H1 (cell line): ENCODE results near the gene GABRR2. TPM values are rescaled to one million over a fixed set of nuclear protein-coding genes. Genes with fewer than 3 reads are reported as not detected.

Source experiments
- CTCF ChIA-PET: fragments of 300-600 bp; sonication (Branson Sonifier 250); formaldehyde crosslinking; loops from one replicate; lab custom pipeline; 2021; ENCODE audit not compliant: partially characterized antibody; lab: Charles Lee
- POLR2A ChIA-PET: fragments of 300-600 bp; sonication (Branson Sonifier 250); formaldehyde crosslinking; loops from one replicate; lab custom pipeline; 2021; ENCODE audit warnings: inconsistent platforms; ENCODE audit not compliant: partially characterized antibody; lab: Charles Lee
- DNase-seq, 2 experiments: peaks; one replicate each; pipeline versions ENCODE4 v3.0.0 to v3.0.0-alpha.2; 2010 to 2022; ENCODE audit warnings: low spot score in 2 of 2, low read depth in 1 of 2, mixed read lengths in 1 of 2
- FAIRE-seq: peaks from 2 replicates; lab custom pipeline; 2011; peaks lifted over from hg19 to GRCh38; lab: Jason Lieb, UNC
- H2AFZ ChIP-seq: 2 replicates; pipeline ENCODE4 v1.8.1; 2012; ENCODE audit warnings: low read length, inconsistent platforms
- H2AK5ac ChIP-seq: 2 replicates; pipeline ENCODE4 v1.6.1; 2013; ENCODE audit warnings: low read depth, low read length
- H2BK120ac ChIP-seq: replicated peaks from 2 replicates; pipeline ENCODE3; 2013; ENCODE audit warnings: low read depth, low read length, inconsistent platforms
- H2BK12ac ChIP-seq: 2 replicates; pipeline ENCODE4 v1.6.1; 2013; ENCODE audit warnings: low read depth, low read length
- H2BK15ac ChIP-seq: 2 replicates; pipeline ENCODE4 v1.6.1; 2013; ENCODE audit warnings: low read length
- H2BK20ac ChIP-seq: 2 replicates; pipeline ENCODE4 v1.6.1; 2013; ENCODE audit warnings: low read length
- H2BK5ac ChIP-seq: 2 replicates; pipeline ENCODE4 v1.6.1; 2013; ENCODE audit warnings: low read depth, low read length
- H3K14ac ChIP-seq: 2 replicates; pipeline ENCODE4 v1.6.1; 2013; ENCODE audit warnings: inconsistent platforms; ENCODE audit not compliant: insufficient read length
- H3K18ac ChIP-seq: 2 replicates; pipeline ENCODE4 v1.6.1; 2013; ENCODE audit warnings: low read length; ENCODE audit errors: extremely low read depth
- H3K23ac ChIP-seq: 2 replicates; pipeline ENCODE4 v1.6.1; 2013; ENCODE audit warnings: inconsistent platforms; ENCODE audit not compliant: insufficient read length
- H3K23me2 ChIP-seq: 2 replicates; pipeline ENCODE4 v1.6.1; 2013; ENCODE audit warnings: low read depth, low read length
- H3K27ac ChIP-seq: 2 replicates; pipeline ENCODE4 v1.6.1; 2011; ENCODE audit warnings: low read depth, low read length, inconsistent platforms
- H3K27me3 ChIP-seq, 4 experiments: replicated peaks in 1 of 4; 1 replicate in 1 of 4; 2 replicates in 3 of 4; pipeline versions ENCODE4 v1.6.1 to v1.8.1; 2011 to 2013; ENCODE audit warnings: low read length in 3 of 4, mild to moderate bottlenecking in 3 of 4, inconsistent platforms in 2 of 4, mixed read lengths in 2 of 4, moderate library complexity in 1 of 4; ENCODE audit not compliant: control insufficient read depth in 3 of 4, insufficient read depth in 3 of 4; ENCODE audit errors: extremely low read depth in 1 of 4
- H3K36me3 ChIP-seq, 4 experiments: 2 replicates each; pipeline versions ENCODE4 v1.6.1 to v1.8.1; 2011 to 2013; ENCODE audit warnings: mild to moderate bottlenecking in 4 of 4, low read length in 3 of 4, moderate library complexity in 2 of 4, control low read depth in 1 of 4, inconsistent platforms in 1 of 4; ENCODE audit not compliant: insufficient read depth in 4 of 4, control insufficient read depth in 2 of 4
- H3K4ac ChIP-seq: replicated peaks from 2 replicates; pipeline ENCODE3; 2013; ENCODE audit warnings: low read length, low read depth, mixed read lengths, inconsistent platforms; ENCODE audit not compliant: insufficient read length
- H3K4me1 ChIP-seq, 4 experiments: replicated peaks in 1 of 4; 1 replicate in 1 of 4; 2 replicates in 3 of 4; pipeline versions ENCODE4 v1.6.1 to v1.8.1; 2011 to 2013; ENCODE audit warnings: low read length in 3 of 4, inconsistent platforms in 2 of 4, mixed read lengths in 1 of 4; ENCODE audit not compliant: insufficient read depth in 4 of 4, control insufficient read depth in 3 of 4
- H3K4me2 ChIP-seq, 2 experiments: 2 replicates each; pipeline versions ENCODE4 v1.6.1 to v1.8.1; 2011 to 2013; ENCODE audit warnings: low read depth in 2 of 2, low read length in 2 of 2, control low read depth in 1 of 2, inconsistent platforms in 1 of 2, mild to moderate bottlenecking in 1 of 2; ENCODE audit not compliant: insufficient read depth in 1 of 2
- H3K4me3 ChIP-seq, 4 experiments: fragments of 200-600, 300-600 bp in 1 of 4; sonication (generic), shearing (Covaris generic), sonication (Bioruptor Twin) in 1 of 4; 2 replicates each; pipeline versions ENCODE4 v1.5.1 to v1.8.1; 2011 to 2016; ENCODE audit warnings: low read length in 4 of 4, low read depth in 3 of 4, control low read depth in 2 of 4, inconsistent platforms in 2 of 4, mild to moderate bottlenecking in 2 of 4, mixed read lengths in 1 of 4, moderate library complexity in 1 of 4; ENCODE audit not compliant: insufficient read depth in 2 of 4; ENCODE audit errors: extremely low read depth in 1 of 4
- H3K56ac ChIP-seq: replicated peaks from 2 replicates; pipeline ENCODE3; 2013; ENCODE audit warnings: low read depth, mild to moderate bottlenecking, mixed read lengths, low read length, inconsistent platforms; ENCODE audit not compliant: insufficient read length
- H3K79me1 ChIP-seq: 2 replicates; pipeline ENCODE4 v1.6.1; 2013; ENCODE audit warnings: low read depth, low read length, control low read depth
- H3K79me2 ChIP-seq, 2 experiments: 2 replicates each; pipeline versions ENCODE4 v1.6.1 to v1.8.1; 2012 to 2013; ENCODE audit warnings: low read length in 2 of 2, mild to moderate bottlenecking in 2 of 2, inconsistent platforms in 1 of 2; ENCODE audit not compliant: insufficient read depth in 2 of 2, control insufficient read depth in 1 of 2
- H3K9ac ChIP-seq, 4 experiments: replicated peaks in 1 of 4; 1 replicate in 1 of 4; 2 replicates in 3 of 4; pipeline versions ENCODE4 v1.6.1 to v1.8.1; 2011 to 2013; ENCODE audit warnings: low read depth in 3 of 4, low read length in 3 of 4, control low read depth in 2 of 4, mild to moderate bottlenecking in 2 of 4, moderate library complexity in 2 of 4, inconsistent platforms in 1 of 4; ENCODE audit errors: extremely low read depth in 1 of 4
- H3K9me3 ChIP-seq, 2 experiments: 2 replicates each; pipeline versions ENCODE4 v1.6.1 to v1.8.1; 2012 to 2013; ENCODE audit warnings: mild to moderate bottlenecking in 2 of 2, moderate library complexity in 2 of 2, control low read depth in 1 of 2, inconsistent platforms in 1 of 2, low read depth in 1 of 2, low read length in 1 of 2, mixed read lengths in 1 of 2; ENCODE audit not compliant: insufficient read depth in 2 of 2
- H4K20me1 ChIP-seq, 2 experiments: replicated peaks in 1 of 2; 2 replicates each; pipeline versions ENCODE3 to v1.8.1; 2011 to 2013; ENCODE audit warnings: inconsistent platforms in 2 of 2, low read length in 2 of 2, mild to moderate bottlenecking in 1 of 2; ENCODE audit not compliant: insufficient read depth in 2 of 2, control insufficient read depth in 1 of 2
- H4K5ac ChIP-seq: 2 replicates; pipeline ENCODE4 v1.6.1; 2013; ENCODE audit warnings: low read length, low read depth, mixed read lengths, inconsistent platforms; ENCODE audit not compliant: insufficient read length
- H4K8ac ChIP-seq: 2 replicates; pipeline ENCODE4 v1.8.0; 2013; ENCODE audit warnings: mild to moderate bottlenecking, moderate library complexity, low read length, inconsistent platforms; ENCODE audit not compliant: insufficient read depth; ENCODE audit errors: extremely low read depth
- H4K91ac ChIP-seq: replicated peaks from 2 replicates; pipeline ENCODE3; 2013; ENCODE audit warnings: low read length, mixed read lengths, inconsistent platforms; ENCODE audit not compliant: insufficient read length
- BCL11A ChIP-seq, 2 experiments: IDR thresholded peaks; one replicate each; pipeline ENCODE4 v1.6.1; 2011; ENCODE audit warnings: low read depth in 2 of 2, low read length in 2 of 2, mild to moderate bottlenecking in 2 of 2
- BRCA1 ChIP-seq: IDR thresholded peaks from 2 replicates; pipeline ENCODE4 v1.6.1; 2012; ENCODE audit warnings: low read depth, low read length, improper control_type of control experiment
- CBX5 ChIP-seq: fragments of 300-800, 300-1000 bp; sonication (generic); IDR thresholded peaks from 2 replicates; pipeline ENCODE4 v1.7.1; 2016; ENCODE audit warnings: antibody characterized with exemption, low read length, low read depth
- EP300 ChIP-seq, 2 experiments: IDR thresholded peaks; 1 replicate in 1 of 2; 2 replicates in 1 of 2; pipeline ENCODE4 v1.6.1; 2011 to 2012; ENCODE audit warnings: low read depth in 2 of 2, low read length in 2 of 2, mild to moderate bottlenecking in 2 of 2, borderline replicate concordance in 1 of 2, inconsistent platforms in 1 of 2, moderate library complexity in 1 of 2
- FOSL1 ChIP-seq: IDR thresholded peaks from 2 replicates; pipeline ENCODE4 v1.6.1; 2011; ENCODE audit warnings: mild to moderate bottlenecking, low read depth, low read length, moderate library complexity; ENCODE audit not compliant: insufficient read depth
- GTF2F1 ChIP-seq: IDR thresholded peaks from 2 replicates; pipeline ENCODE4 v1.6.1; 2012; ENCODE audit warnings: low read depth, low read length, improper control_type of control experiment, borderline replicate concordance
- KDM5A ChIP-seq: fragments of 200-600 bp; IDR thresholded peaks from 2 replicates; pipeline ENCODE4 v1.7.1; 2012; ENCODE audit warnings: mild to moderate bottlenecking, low read length, inconsistent platforms, mixed read lengths
- RBBP5 ChIP-seq: IDR thresholded peaks from 2 replicates; pipeline ENCODE4 v1.7.1; 2012; ENCODE audit warnings: low read depth, mild to moderate bottlenecking, inconsistent platforms, low read length, moderate library complexity, borderline replicate concordance
- RXRA ChIP-seq: IDR thresholded peaks from 2 replicates; pipeline ENCODE4 v1.6.1; 2011; ENCODE audit warnings: low read depth, mild to moderate bottlenecking, low read length, moderate library complexity; ENCODE audit not compliant: insufficient read depth
- SIRT6 ChIP-seq: IDR thresholded peaks from one replicate; pipeline ENCODE4 v1.7.1; 2012; ENCODE audit warnings: low read length, inconsistent platforms
- TAF7 ChIP-seq: optimal IDR thresholded peaks from 2 replicates; pipeline ENCODE3; 2011; ENCODE audit warnings: low read depth, mild to moderate bottlenecking, inconsistent platforms, low read length, moderate library complexity, borderline replicate concordance
- TCF12 ChIP-seq: IDR thresholded peaks from 2 replicates; pipeline ENCODE4 v1.6.1; 2011; ENCODE audit warnings: low read depth, mild to moderate bottlenecking, low read length
- YY1 ChIP-seq: IDR thresholded peaks from 2 replicates; pipeline ENCODE4 v1.6.1; 2011; ENCODE audit warnings: low read depth, mild to moderate bottlenecking, low read length
- WGBS, 2 experiments: shearing (Covaris generic) in 1 of 2; methylation state at CpG; one replicate each; pipeline versions ENCODE4 v1.1.6 to v1.1.7; 2013 to 2015; ENCODE audit warnings: low lambda C conversion rate in 2 of 2, mixed read lengths in 2 of 2, inconsistent platforms in 1 of 2, low coverage in 1 of 2, missing lambda C conversion rate in 1 of 2; ENCODE audit not compliant: insufficient replicate concordance in 2 of 2, insufficient coverage in 1 of 2, insufficient read length in 1 of 2; ENCODE audit errors: extremely low coverage in 1 of 2, missing lambda C conversion rate in 1 of 2; 5-methylcytosine and 5-hydroxymethylcytosine counted together
- polyA plus RNA-seq, 7 experiments: library from polyadenylated mRNA; depleted of rRNA in 3 of 7; stranded (reverse) in 5 of 7; unstranded in 2 of 7; fragments of >200 nt in 5 of 7; fragments of 200-250 nt in 2 of 7; gene quantifications; 1 replicate in 5 of 7; 2 replicates in 1 of 7; 4 replicates in 1 of 7; pipeline versions ENCODE4 v1.2.1 to v1.2.3, GENCODE V29; 2011 to 2013; ENCODE audit warnings: missing spikeins in 2 of 7, mixed read lengths in 2 of 7
- total RNA-seq: library from RNA; stranded (reverse); fragmentation: NEBNext Ultra II Directional; extraction: Animal tissue kit (Norgen Biotek cat#: 25700); gene quantifications from 2 replicates; pipeline ENCODE4 v1.2.1, GENCODE V29; 2021
- TF ChIP-seq, protein P1 (sequence below): IDR thresholded peaks from 2 replicates; pipeline ENCODE4 v1.6.1; 2012; ENCODE audit warnings: inconsistent platforms

The GABRR2 gene
- total and polyA plus RNA-seq, 2 of the 8 experiments (the other 6 are each of a cell fraction or from before 2014, with no cell fraction given): not detected

DNA sequence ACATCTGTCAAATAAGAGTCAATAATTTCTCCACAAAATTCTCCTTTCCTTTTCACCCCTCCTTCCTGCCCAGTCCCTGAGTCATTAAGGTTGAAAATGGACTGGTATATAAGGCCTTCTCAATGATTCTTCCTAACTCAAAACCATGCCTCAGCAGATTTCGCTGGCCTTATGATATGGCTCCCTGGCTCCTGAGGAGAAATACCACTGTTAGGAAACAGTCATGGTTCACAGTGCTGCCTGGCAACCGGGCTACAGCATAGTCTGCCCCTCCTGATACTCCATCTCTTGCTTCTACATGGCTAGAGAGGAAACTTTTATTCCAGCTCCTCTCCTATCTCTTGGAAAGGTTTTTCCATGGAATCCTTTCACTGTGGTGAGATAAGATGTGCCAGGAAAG, 32.7 kb upstream of the GABRR2 start:
- WGBS, 2 experiments: 83% methylated on average over 2 of the region's 2 CpGs; no CpG with 5 or more reads in 1 of the 2 experiments
- TF ChIP-seq SIRT6 (no peak), KDM5A (no peak), BCL11A (IDR thresholded peaks at IDR 0.05; ENCODE audit: low read depth in 2 of 2, low read length in 2 of 2) (no peak), TAF7 (no peak), FOSL1 (no peak), EP300 (IDR thresholded peaks at IDR 0.05; ENCODE audit: borderline replicate concordance in 1 of 2, low read depth in 2 of 2, low read length in 2 of 2) (no peak), YY1 (no peak), TCF12 (no peak), CBX5 (no peak), RBBP5 (no peak), BRCA1 (no peak), RXRA (no peak), GTF2F1 (no peak)
- TF ChIP-seq, protein P1, sequence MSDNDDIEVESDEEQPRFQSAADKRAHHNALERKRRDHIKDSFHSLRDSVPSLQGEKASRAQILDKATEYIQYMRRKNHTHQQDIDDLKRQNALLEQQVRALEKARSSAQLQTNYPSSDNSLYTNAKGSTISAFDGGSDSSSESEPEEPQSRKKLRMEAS: no peak

More for the DNA sequence above, 32.7 kb upstream of the GABRR2 start:
- no peak overlapping the region for H2BK12ac ChIP-seq
- no peak overlapping the region for H2BK20ac ChIP-seq
- H3K56ac ChIP-seq: no peak overlapping the region
- no peak overlapping the region for H3K4me2 ChIP-seq
- H3K23ac ChIP-seq: no peak overlapping the region
- H3K18ac ChIP-seq: no peak overlapping the region
- peaks cover 0 to 5% of the 10 kb centered on the region in 2 experiments; a peak in 1 of 4 replicates for H3K79me2 ChIP-seq
- no peak overlapping the region for H3K4ac ChIP-seq
- peaks cover 3% of the 10 kb centered on the region; the same call in 1 of the 2 replicates for H3K23me2 ChIP-seq
- no peaks in the 10 kb centered on the region for H3K4me1 ChIP-seq
- no peak overlapping the region for H3K4me3 ChIP-seq
- H3K27ac ChIP-seq: no peak overlapping the region
- H3K36me3 ChIP-seq: no peaks in the 10 kb centered on the region
- H2BK120ac ChIP-seq: no peak overlapping the region
- no peaks in the 10 kb centered on the region; a peak in 1 of 7 replicates for H3K27me3 ChIP-seq
- no peak overlapping the region for H2BK5ac ChIP-seq
- no peaks in the 10 kb centered on the region for H3K79me1 ChIP-seq
- H4K20me1 ChIP-seq: peaks cover 0 to 2% of the 10 kb centered on the region in 2 experiments
- H2AK5ac ChIP-seq: no peak overlapping the region
- no peak overlapping the region for H3K9ac ChIP-seq
- no peak overlapping the region for H4K91ac ChIP-seq
- no peaks in the 10 kb centered on the region for H3K9me3 ChIP-seq
- H4K5ac ChIP-seq: no peak overlapping the region
- CTCF ChIA-PET: interaction anchor here (0.9 to 15.3 kb wide), 9 partner anchors 9 to 365 kb away, joined by 3 to 130 read pairs (median 3); no protein-coding TSS in a partner anchor
- no peak for FAIRE-seq
- H2BK15ac ChIP-seq: no peak overlapping the region
- no peak overlapping the region for H4K8ac ChIP-seq
- POLR2A ChIA-PET: interaction anchor here (1.3 kb wide), 1 partner anchor 12 kb away, joined by 3 read pairs; no protein-coding TSS in a partner anchor
- no peak overlapping the region for H2AFZ ChIP-seq
- H3K14ac ChIP-seq: no peak overlapping the region
- no peak for DNase-seq
